ENCODE data around the gene WDR70.
"Not testable (repeated sequence)": the region's sequence is repeated elsewhere in the genome, so short reads cannot be mapped to it uniquely, and the experiment has no call there.

WDR70 gene

GRCh38 chr5:37370550-37370863, 8.6 kb upstream of the WDR70 start:
- Histone ChIP-seq H3K27me3 (ENCODE audit: insufficient read depth, low read length, poor library complexity, severe bottlenecking) (peaks cover 45% of the 10 kb centered on the region), H2AFZ (ENCODE audit: low read length) (peak overlapping the region; percentile 90), H3K4me3 (ENCODE audit: low read length, poor library complexity, severe bottlenecking) (peak overlapping the region; percentile 95), H3K9me2 (replicated peaks; ENCODE audit: low read depth, low read length) (no peaks in the 10 kb centered on the region; the same call in 1 of the 2 replicates), H3K9ac (ENCODE audit: low read depth, low read length, poor library complexity, severe bottlenecking) (peak overlapping the region; percentile 82), H3K79me2 (ENCODE audit: insufficient read depth, low read length) (peaks cover 52% of the 10 kb centered on the region), H3K36me3 (ENCODE audit: insufficient read depth, low read length) (no peaks in the 10 kb centered on the region), H3K4me1 (ENCODE audit: insufficient read depth, low read length, poor library complexity, severe bottlenecking) (peaks cover 21% of the 10 kb centered on the region), H3K9me3 (ENCODE audit: insufficient read depth, low read depth, low read length) (no peaks in the 10 kb centered on the region), H4K20me1 (ENCODE audit: insufficient read depth, low read length, poor library complexity, severe bottlenecking) (peaks cover 39% of the 10 kb centered on the region), H3K4me2 (ENCODE audit: low read depth, low read length, poor library complexity, severe bottlenecking) (peak overlapping the region; percentile 93), H3F3A (ENCODE audit: low read depth) (no peaks in the 10 kb centered on the region)
- TF ChIP-seq EZH2phosphoT487 (IDR thresholded peaks at IDR 0.05; ENCODE audit: borderline replicate concordance) (no peak), CTCF (conservative IDR thresholded peaks at IDR 0.05; ENCODE audit: low read length) (no peak)

- H3K9me2 ChIP-seq (replicated peaks; ENCODE audit: low read depth, low read length): no peaks in the 10 kb centered on the region; the same call in 1 of the 2 replicates
- H4K20me1 ChIP-seq (ENCODE audit: insufficient read depth, low read length, poor library complexity, severe bottlenecking): peaks cover 37% of the 10 kb centered on the region
- no peaks in the 10 kb centered on the region for H3K36me3 ChIP-seq (ENCODE audit: insufficient read depth, low read length)
- peak within 1 kb of the TSS; percentile 82 for H3K9ac ChIP-seq (ENCODE audit: low read depth, low read length, poor library complexity, severe bottlenecking)
- H3K9me3 ChIP-seq (ENCODE audit: insufficient read depth, low read depth, low read length): no peaks in the 10 kb centered on the region
- peaks cover 21% of the 10 kb centered on the region for H3K4me1 ChIP-seq (ENCODE audit: insufficient read depth, low read length, poor library complexity, severe bottlenecking)
- H3K4me3 ChIP-seq (ENCODE audit: low read length, poor library complexity, severe bottlenecking): peak within 1 kb of the TSS; percentile 95
- H3K79me2 ChIP-seq (ENCODE audit: insufficient read depth, low read length): peaks cover 48% of the 10 kb centered on the region
- peak within 1 kb of the TSS; percentile 93 for H3K4me2 ChIP-seq (ENCODE audit: low read depth, low read length, poor library complexity, severe bottlenecking)
- TF ChIP-seq EZH2phosphoT487 (IDR thresholded peaks at IDR 0.05; ENCODE audit: borderline replicate concordance): no peak
- TF ChIP-seq CTCF (conservative IDR thresholded peaks at IDR 0.05; ENCODE audit: low read length): no peak
- no peaks in the 10 kb centered on the region for H3F3A ChIP-seq (ENCODE audit: low read depth)
- peak within 1 kb of the TSS; percentile 90 for H2AFZ ChIP-seq (ENCODE audit: low read length)
- H3K27me3 ChIP-seq (ENCODE audit: insufficient read depth, low read length, poor library complexity, severe bottlenecking): peaks cover 51% of the 10 kb centered on the region
Observed at GRCh38 chr5:37370864-37371726, 8.0 kb upstream of the WDR70 start, which contains the start of gene NUP155. Gene NUP155 (minus strand): TSS chr5:37371106. CDS start chr5:37370977, 129 bp downstream.

- Histone ChIP-seq H3K27me3 (ENCODE audit: insufficient read depth, low read length, poor library complexity, severe bottlenecking) (peaks cover 65% of the 10 kb centered on the region), H3K4me1 (ENCODE audit: insufficient read depth, low read length, poor library complexity, severe bottlenecking) (peaks cover 4% of the 10 kb centered on the region), H3F3A (ENCODE audit: low read depth) (no peaks in the 10 kb centered on the region), H3K9me2 (replicated peaks; ENCODE audit: low read depth, low read length) (no peaks in the 10 kb centered on the region; the same call in 1 of the 2 replicates), H3K9ac (ENCODE audit: low read depth, low read length, poor library complexity, severe bottlenecking) (no peak overlapping the region), H3K79me2 (ENCODE audit: insufficient read depth, low read length) (peaks cover 15% of the 10 kb centered on the region), H3K9me3 (ENCODE audit: insufficient read depth, low read depth, low read length) (no peaks in the 10 kb centered on the region), H3K36me3 (ENCODE audit: insufficient read depth, low read length) (no peaks in the 10 kb centered on the region), H3K4me2 (ENCODE audit: low read depth, low read length, poor library complexity, severe bottlenecking) (no peak overlapping the region), H3K4me3 (ENCODE audit: low read length, poor library complexity, severe bottlenecking) (no peak overlapping the region), H4K20me1 (ENCODE audit: insufficient read depth, low read length, poor library complexity, severe bottlenecking) (peaks cover 7% of the 10 kb centered on the region), H2AFZ (ENCODE audit: low read length) (no peak overlapping the region)
- TF ChIP-seq CTCF (conservative IDR thresholded peaks at IDR 0.05; ENCODE audit: low read length): no peak
- no peak for TF ChIP-seq EZH2phosphoT487 (IDR thresholded peaks at IDR 0.05; ENCODE audit: borderline replicate concordance)
Observed at GRCh38 chr5:37375091-37375490, 4.0 kb upstream of the WDR70 start.

GRCh38 chr5:37378066-37378465, 1.1 kb upstream of the WDR70 start:
- H3F3A ChIP-seq (ENCODE audit: low read depth); H4K20me1 ChIP-seq (ENCODE audit: insufficient read depth, low read length, poor library complexity, severe bottlenecking); H2AFZ ChIP-seq (ENCODE audit: low read length): not testable (repeated sequence)

More at GRCh38 chr5:37378066-37378465, 1.1 kb upstream of the WDR70 start:
- not testable (repeated sequence) for H3K4me2 ChIP-seq (ENCODE audit: low read depth, low read length, poor library complexity, severe bottlenecking); H3K4me3 ChIP-seq (ENCODE audit: low read length, poor library complexity, severe bottlenecking); H3K36me3 ChIP-seq (ENCODE audit: insufficient read depth, low read length); H3K9ac ChIP-seq (ENCODE audit: low read depth, low read length, poor library complexity, severe bottlenecking); H3K9me3 ChIP-seq (ENCODE audit: insufficient read depth, low read depth, low read length); H3K9me2 ChIP-seq (replicated peaks; ENCODE audit: low read depth, low read length); H3K4me1 ChIP-seq (ENCODE audit: insufficient read depth, low read length, poor library complexity, severe bottlenecking); H3K79me2 ChIP-seq (ENCODE audit: insufficient read depth, low read length)
- peaks cover 44% of the 10 kb centered on the region for H3K27me3 ChIP-seq (ENCODE audit: insufficient read depth, low read length, poor library complexity, severe bottlenecking)

Measured in Loucy (cell line).